IPS DF 4.7 (cell line): ENCODE measurements around the gene ZNF208.
"Not testable (repeated sequence)": the region's sequence is repeated elsewhere in the genome, so short reads cannot be mapped to it uniquely, and the experiment has no call there.

Experiments
- DNase-seq: peaks from one replicate; pipeline ENCODE4 v3.0.0-alpha.2; 2013; ENCODE audit warnings: low spot score; ENCODE audit errors: extremely low read depth

Gene ZNF208

GRCh38 chr19:22010437-22011143, at the start of gene ZNF208:
ZNF208 (minus strand) TSS chr19:22010943; CDS start chr19:22010794, 149 bp downstream.
- not testable (repeated sequence) for DNase-seq

GRCh38 chr19:22052644-22053013, 41.9 kb upstream of the ZNF208 start:
- DNase-seq, result no peak

- DNase-seq, result not testable (repeated sequence)
Measured at GRCh38 chr19:22041151-22041550, 30.4 kb upstream of the ZNF208 start.

- DNase-seq, result no peak
Measured at GRCh38 chr19:22030680-22031079, 19.9 kb upstream of the ZNF208 start.

- DNase-seq, result no peak
Measured at GRCh38 chr19:22026687-22027086, 15.9 kb upstream of the ZNF208 start.

- DNase-seq, result not testable (repeated sequence)
Measured at GRCh38 chr19:22025539-22025938, 14.8 kb upstream of the ZNF208 start.

- DNase-seq, result no peak
Measured at GRCh38 chr19:21970466-21970865, 40.3 kb downstream of the ZNF208 start.

- no peak for DNase-seq
Measured at GRCh38 chr19:21947775-21948174, 63.0 kb downstream of the ZNF208 start.

- no peak for DNase-seq
Measured at GRCh38 chr19:21940684-21941083, 70.1 kb downstream of the ZNF208 start.

- DNase-seq, result no peak
Measured at GRCh38 chr19:21934593-21934992, 76.2 kb downstream of the ZNF208 start.

GRCh38 chr19:21934131-21934530, 76.6 kb downstream of the ZNF208 start:
- no peak for DNase-seq

GRCh38 chr19:21922276-21922675, 88.5 kb downstream of the ZNF208 start:
- no peak for DNase-seq

- no peak for DNase-seq
Measured at GRCh38 chr19:21921691-21922180, 89.0 kb downstream of the ZNF208 start.

- no peak for DNase-seq
Measured at GRCh38 chr19:21915411-21915810, 95.3 kb downstream of the ZNF208 start.

GRCh38 chr19:21912654-21913053, 98.1 kb downstream of the ZNF208 start:
- DNase-seq, result no peak

GRCh38 chr19:21910318-21910717, 100.4 kb downstream of the ZNF208 start:
- no peak for DNase-seq

GRCh38 chr19:21908066-21908465, 102.7 kb downstream of the ZNF208 start:
- no peak for DNase-seq

GRCh38 chr19:21907516-21907915, 103.2 kb downstream of the ZNF208 start:
- DNase-seq, result no peak

GRCh38 chr19:21902571-21902970, 108.2 kb downstream of the ZNF208 start:
- DNase-seq, result no peak

- DNase-seq, result no peak
Measured at GRCh38 chr19:21901861-21902260, 108.9 kb downstream of the ZNF208 start.

- DNase-seq, result no peak
Measured at GRCh38 chr19:21900401-21900800, 110.3 kb downstream of the ZNF208 start.

GRCh38 chr19:21891086-21891485, 119.7 kb downstream of the ZNF208 start:
- DNase-seq, result no peak

GRCh38 chr19:21890017-21890416, 120.7 kb downstream of the ZNF208 start:
- not testable (repeated sequence) for DNase-seq
